ENCODE measurements around the gene ELOVL1.
A peak's percentile ranks its signal among the peaks of the same experiment; 100 is the strongest.
"Not testable (repeated sequence)": the region's sequence is repeated elsewhere in the genome, so short reads cannot be mapped to it uniquely, and the experiment has no call there.

Gene ELOVL1

DNA sequence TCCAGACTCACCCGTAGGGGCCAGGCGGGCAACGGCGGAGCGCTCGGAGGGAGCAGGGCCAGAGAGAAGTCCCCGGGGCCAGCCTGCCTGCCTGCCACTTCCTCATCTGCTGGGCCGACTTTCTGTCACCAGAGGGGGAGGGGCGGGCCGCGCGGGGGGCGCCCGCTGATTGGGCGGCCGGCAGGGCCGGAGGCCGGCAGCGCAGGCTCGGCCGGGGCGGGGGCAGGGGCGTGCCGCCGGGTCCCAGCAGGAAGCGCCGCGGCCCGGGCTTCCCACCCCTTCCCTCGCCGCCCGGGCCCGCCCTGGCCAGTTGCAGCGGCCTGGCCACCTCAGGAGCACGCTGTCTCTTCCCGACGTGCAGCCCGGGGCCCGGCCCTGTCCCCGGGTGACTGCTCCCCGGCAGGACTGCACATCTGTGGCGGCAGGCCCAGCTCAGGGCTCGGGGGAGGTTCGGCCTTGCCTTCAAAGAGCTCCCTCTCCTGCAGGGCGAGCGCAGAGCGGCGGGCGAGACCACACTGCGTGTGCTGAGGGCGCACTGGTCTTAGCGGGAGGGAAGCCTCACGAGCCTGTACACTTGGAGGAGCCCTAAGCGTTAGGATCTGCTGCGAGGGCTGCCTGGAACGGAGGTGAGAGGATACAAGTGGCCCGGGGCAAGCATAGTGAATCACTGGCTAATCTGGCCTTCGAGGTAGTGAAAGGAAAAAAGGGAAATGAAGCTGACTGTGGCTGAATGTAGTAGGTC, at the start of gene ELOVL1:
Gene ELOVL1 (minus strand): TSS at position 108 of the 742 bp plus-strand sequence. CDS start 2,402 bp downstream, outside the sequence.
- Mint-ChIP-seq H3K4me3 (peak within 1 kb of the TSS; percentile 93), H3K9me3 (no peaks in the 10 kb centered on the region), H3K36me3 (ENCODE audit: low read depth) (peaks cover 63% of the 10 kb centered on the region), H3K27ac (peak within 1 kb of the TSS; percentile 94), H3K4me1 (ENCODE audit: low read depth) (peaks cover 39% of the 10 kb centered on the region), H3K27me3 (no peaks in the 10 kb centered on the region)
- peak; percentile 94 for DNase-seq

DNA sequence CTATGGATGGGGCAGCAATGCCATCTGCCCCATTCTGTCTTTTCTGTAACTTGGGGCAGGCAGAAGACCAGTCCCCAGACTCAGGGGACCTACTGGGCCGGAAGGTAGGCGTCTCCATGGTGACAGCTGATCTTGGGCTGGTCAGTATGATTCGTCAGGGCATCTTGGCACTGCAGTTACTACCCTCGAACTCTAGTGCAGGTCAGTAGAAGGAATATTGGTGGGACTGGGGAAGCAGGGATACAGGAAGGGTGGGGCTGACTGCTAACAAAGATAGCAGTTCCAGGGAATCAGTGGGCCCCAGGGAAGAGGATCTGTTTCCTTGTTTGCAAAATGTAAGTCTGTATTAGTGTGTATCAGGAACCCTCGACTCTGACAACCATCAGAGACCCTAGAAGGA, 48.1 kb upstream of the ELOVL1 start:
- peaks cover 44% of the 10 kb centered on the region for H3K36me3 Mint-ChIP-seq (ENCODE audit: low read depth)
- no peak overlapping the region for H3K4me3 Mint-ChIP-seq
- no peaks in the 10 kb centered on the region for H3K9me3 Mint-ChIP-seq
- no peak overlapping the region for H3K27ac Mint-ChIP-seq
- no peaks in the 10 kb centered on the region for H3K27me3 Mint-ChIP-seq
- peaks cover 3% of the 10 kb centered on the region for H3K4me1 Mint-ChIP-seq (ENCODE audit: low read depth)
- no peak for DNase-seq

DNA sequence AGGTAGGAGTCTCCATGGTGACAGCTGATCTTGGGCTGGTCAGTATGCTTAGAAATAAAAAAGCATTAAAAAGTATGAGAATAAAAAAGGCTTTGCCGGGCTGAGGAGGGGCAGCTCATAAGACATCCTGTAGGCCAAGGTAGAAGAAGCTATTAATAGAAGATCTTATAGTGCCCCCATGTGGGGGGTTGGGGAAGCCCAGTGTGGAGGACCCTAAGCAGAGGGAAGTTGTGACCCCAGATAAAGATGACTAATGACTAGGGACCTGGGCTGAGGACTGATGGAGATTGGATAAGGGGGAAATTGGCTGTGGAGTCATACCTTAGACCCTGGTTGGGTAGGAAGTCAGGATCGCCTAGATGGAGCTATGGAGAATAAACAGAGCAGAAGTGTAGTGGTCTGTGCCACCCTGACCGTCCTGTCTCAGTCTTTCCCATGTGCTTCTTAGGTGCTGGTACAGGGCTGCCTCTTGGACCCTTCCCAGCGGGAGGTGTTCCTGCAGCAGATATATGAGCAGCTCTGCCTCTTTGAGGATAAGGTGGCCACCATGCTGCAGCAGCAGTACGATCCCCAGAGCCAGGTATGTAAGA, 46.9 kb upstream of the ELOVL1 start:
- H3K4me1 Mint-ChIP-seq (ENCODE audit: low read depth) = peaks cover 2% of the 10 kb centered on the region
- DNase-seq = peak; percentile 63
- H3K36me3 Mint-ChIP-seq (ENCODE audit: low read depth) = peaks cover 43% of the 10 kb centered on the region
- H3K9me3 Mint-ChIP-seq = no peaks in the 10 kb centered on the region
- no peak overlapping the region for H3K4me3 Mint-ChIP-seq
- H3K27me3 Mint-ChIP-seq = no peaks in the 10 kb centered on the region
- peak overlapping the region; percentile 35 for H3K27ac Mint-ChIP-seq

- not testable (repeated sequence) for H3K27me3 Mint-ChIP-seq; H3K9me3 Mint-ChIP-seq; H3K4me3 Mint-ChIP-seq; H3K27ac Mint-ChIP-seq; H3K4me1 Mint-ChIP-seq (ENCODE audit: low read depth); DNase-seq
- H3K36me3 Mint-ChIP-seq (ENCODE audit: low read depth) = peaks cover 49% of the 10 kb centered on the region
These were observed 45.6 kb upstream of the ELOVL1 start for GRCh38 chr1:43413426-43413825.

DNA sequence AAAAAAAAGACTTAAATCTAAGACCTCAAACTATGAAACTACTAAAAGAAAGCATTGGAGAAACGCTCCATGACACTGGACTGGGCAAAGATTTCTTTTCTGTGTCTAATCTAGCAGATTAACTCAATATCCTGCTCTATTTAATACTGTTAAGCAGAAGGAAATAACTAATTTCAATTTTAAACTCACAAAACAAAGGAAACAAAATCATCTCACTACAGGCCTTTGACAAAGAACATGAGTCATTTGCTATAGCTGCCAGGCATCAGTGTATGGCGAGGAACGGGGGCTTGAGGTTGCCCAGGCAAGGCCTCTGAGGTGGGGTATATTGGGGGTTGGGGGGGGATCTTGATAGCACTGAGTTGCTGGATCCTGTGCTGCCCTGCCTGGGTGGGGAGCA, 42.8 kb upstream of the ELOVL1 start:
- H3K27ac Mint-ChIP-seq = no peak overlapping the region
- no peak overlapping the region for H3K4me3 Mint-ChIP-seq
- peaks cover 72% of the 10 kb centered on the region for H3K36me3 Mint-ChIP-seq (ENCODE audit: low read depth)

GRCh38 chr1:43405876-43406234, 38.0 kb upstream of the ELOVL1 start:
- no peaks in the 10 kb centered on the region for H3K9me3 Mint-ChIP-seq
- no peaks in the 10 kb centered on the region for H3K27me3 Mint-ChIP-seq
- H3K27ac Mint-ChIP-seq = no peak overlapping the region
- peaks cover 5% of the 10 kb centered on the region for H3K4me1 Mint-ChIP-seq (ENCODE audit: low read depth)
- peaks cover 83% of the 10 kb centered on the region for H3K36me3 Mint-ChIP-seq (ENCODE audit: low read depth)
- no peak overlapping the region for H3K4me3 Mint-ChIP-seq
- DNase-seq = no peak

More for the DNA sequence above, 42.8 kb upstream of the ELOVL1 start:
- H3K27me3 Mint-ChIP-seq = no peaks in the 10 kb centered on the region
- no peak for DNase-seq
- no peaks in the 10 kb centered on the region for H3K9me3 Mint-ChIP-seq
- no peaks in the 10 kb centered on the region for H3K4me1 Mint-ChIP-seq (ENCODE audit: low read depth)

DNA sequence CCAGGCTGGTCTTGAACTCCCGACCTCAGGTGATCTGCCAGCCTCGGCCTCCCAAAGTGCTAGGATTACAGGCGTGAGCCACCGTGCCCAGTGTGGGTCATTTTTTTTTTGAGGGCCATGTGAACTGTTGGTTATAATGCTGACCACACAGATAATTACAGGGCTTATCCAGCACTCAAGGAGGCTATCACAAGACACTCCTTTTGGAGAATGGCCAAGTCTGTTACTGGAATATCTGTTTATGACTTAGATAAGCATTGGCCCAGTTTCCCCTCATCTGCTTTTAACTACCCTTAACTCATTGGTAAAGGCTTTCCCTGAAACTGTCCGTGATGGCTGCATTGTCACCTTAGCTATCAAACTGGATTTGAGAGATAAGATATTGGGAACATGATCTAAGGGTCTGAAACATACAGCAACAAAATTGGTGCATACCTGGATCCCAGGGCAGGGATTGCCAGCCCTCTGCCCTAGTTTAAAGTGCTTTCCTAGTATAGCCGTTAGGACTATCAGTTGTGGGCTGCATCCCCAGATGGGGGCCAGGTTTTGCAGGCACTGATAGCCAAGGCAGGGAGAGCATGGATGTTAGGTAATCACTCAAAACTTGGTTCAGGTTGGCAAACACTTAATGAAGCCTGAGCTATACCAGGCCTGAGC, 37.5 kb upstream of the ELOVL1 start:
- DNase-seq = no peak
- Mint-ChIP-seq H3K27me3 (no peaks in the 10 kb centered on the region), H3K27ac (no peak overlapping the region), H3K4me3 (no peak overlapping the region), H3K9me3 (no peaks in the 10 kb centered on the region), H3K4me1 (ENCODE audit: low read depth) (peaks cover 5% of the 10 kb centered on the region), H3K36me3 (ENCODE audit: low read depth) (peaks cover 79% of the 10 kb centered on the region)

GRCh38 chr1:43404353-43404752, 36.5 kb upstream of the ELOVL1 start:
- H3K27me3 Mint-ChIP-seq = no peaks in the 10 kb centered on the region
- no peak for DNase-seq
- H3K36me3 Mint-ChIP-seq (ENCODE audit: low read depth) = peaks cover 73% of the 10 kb centered on the region
- no peak overlapping the region for H3K27ac Mint-ChIP-seq
- H3K4me3 Mint-ChIP-seq = no peak overlapping the region
- peaks cover 5% of the 10 kb centered on the region for H3K4me1 Mint-ChIP-seq (ENCODE audit: low read depth)
- H3K9me3 Mint-ChIP-seq = no peaks in the 10 kb centered on the region

DNA sequence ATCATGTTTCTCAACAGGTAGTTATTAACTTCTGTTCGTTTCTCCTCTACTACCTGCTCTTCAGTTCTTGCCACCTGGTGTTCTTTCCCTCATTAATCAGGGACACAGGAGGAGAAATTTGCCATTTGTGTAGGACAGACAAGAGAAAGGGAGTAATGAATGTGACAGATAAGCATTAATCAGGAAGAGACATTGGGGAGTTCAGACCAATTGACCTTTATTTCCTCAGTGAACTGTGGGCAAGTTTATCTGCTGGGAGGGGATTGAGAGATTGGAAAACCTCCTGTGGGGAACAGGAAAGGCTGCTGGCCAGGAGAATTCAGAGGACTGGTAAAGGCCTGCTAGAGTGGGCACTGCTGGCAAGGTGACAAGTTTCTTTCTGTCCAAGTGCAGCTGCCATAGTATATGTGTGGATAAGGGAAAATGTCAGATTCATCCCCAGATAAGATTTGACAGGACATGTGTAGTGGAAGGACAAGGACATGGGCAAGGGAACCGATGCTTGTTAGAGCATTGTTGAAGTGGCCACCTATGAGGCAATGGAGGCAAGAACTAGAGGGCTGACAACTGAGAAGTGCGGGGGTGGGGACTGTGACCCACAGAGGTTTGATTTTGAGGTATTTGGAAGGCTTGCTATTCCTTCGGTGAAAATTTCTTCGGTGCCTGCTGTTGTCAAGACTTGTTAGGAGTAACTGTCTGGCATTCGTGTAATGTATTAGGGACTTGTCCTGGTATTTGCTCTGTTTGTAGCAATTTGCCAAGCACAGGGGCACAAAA, 34.5 kb upstream of the ELOVL1 start:
- Mint-ChIP-seq H3K27me3 (no peaks in the 10 kb centered on the region), H3K36me3 (ENCODE audit: low read depth) (peaks cover 66% of the 10 kb centered on the region), H3K27ac (peak overlapping the region; percentile 7), H3K4me3 (no peak overlapping the region), H3K9me3 (no peaks in the 10 kb centered on the region), H3K4me1 (ENCODE audit: low read depth) (peaks cover 8% of the 10 kb centered on the region)
- no peak for DNase-seq

DNA sequence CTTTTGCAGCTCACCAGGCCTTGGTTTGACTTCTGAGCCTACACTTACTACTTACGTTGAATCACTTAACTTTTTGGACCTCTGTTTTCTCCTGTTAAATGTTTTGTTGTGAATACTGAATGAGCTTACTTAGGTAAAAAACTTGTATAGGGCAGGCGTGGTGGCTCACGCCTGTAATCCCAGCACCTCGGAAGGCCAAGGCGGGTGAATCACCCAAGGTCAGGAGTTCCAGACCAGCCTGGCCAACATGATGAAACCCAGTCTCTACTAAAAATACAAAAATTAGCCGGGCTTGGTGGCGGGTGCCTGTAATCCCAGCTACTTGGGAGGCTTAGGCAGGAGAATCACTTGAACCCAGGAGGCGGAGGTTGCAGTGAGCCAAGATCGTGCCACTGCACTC, 32.6 kb upstream of the ELOVL1 start:
- H3K27me3 Mint-ChIP-seq, H3K27ac Mint-ChIP-seq, DNase-seq, H3K9me3 Mint-ChIP-seq, H3K4me3 Mint-ChIP-seq: not testable (repeated sequence)
- Mint-ChIP-seq H3K4me1 (ENCODE audit: low read depth) (peaks cover 10% of the 10 kb centered on the region), H3K36me3 (ENCODE audit: low read depth) (peaks cover 65% of the 10 kb centered on the region)

GRCh38 chr1:43398227-43398626, 30.4 kb upstream of the ELOVL1 start:
- no peak for DNase-seq
- H3K27ac Mint-ChIP-seq = no peak overlapping the region
- no peaks in the 10 kb centered on the region for H3K27me3 Mint-ChIP-seq
- H3K4me1 Mint-ChIP-seq (ENCODE audit: low read depth) = peaks cover 13% of the 10 kb centered on the region
- H3K9me3 Mint-ChIP-seq = no peaks in the 10 kb centered on the region
- H3K36me3 Mint-ChIP-seq (ENCODE audit: low read depth) = peaks cover 57% of the 10 kb centered on the region
- no peak overlapping the region for H3K4me3 Mint-ChIP-seq

DNA sequence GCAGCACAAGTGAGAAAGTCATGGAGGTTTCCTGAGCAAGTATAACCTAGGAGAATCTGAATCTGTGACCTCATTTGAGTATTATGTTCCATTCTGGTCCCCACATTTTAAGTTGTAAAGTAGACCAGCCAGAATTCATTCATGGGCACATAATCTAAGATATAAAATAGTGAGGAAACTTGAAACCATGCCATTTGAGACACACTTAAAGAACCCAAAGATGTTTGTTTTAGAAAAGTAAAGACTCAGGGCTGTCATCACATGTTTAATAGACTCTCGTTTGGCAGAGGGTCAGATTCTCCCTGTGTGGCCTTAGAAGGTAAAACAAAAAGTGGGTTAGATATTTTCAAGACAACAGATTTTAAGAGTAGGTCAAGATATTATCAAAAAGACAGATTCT, 28.2 kb upstream of the ELOVL1 start:
- H3K4me1 Mint-ChIP-seq (ENCODE audit: low read depth) = peaks cover 20% of the 10 kb centered on the region
- no peak overlapping the region for H3K27ac Mint-ChIP-seq
- no peak overlapping the region for H3K4me3 Mint-ChIP-seq

GRCh38 chr1:43395523-43395922, 27.7 kb upstream of the ELOVL1 start:
- H3K27me3 Mint-ChIP-seq = no peaks in the 10 kb centered on the region
- H3K27ac Mint-ChIP-seq = no peak overlapping the region
- H3K4me3 Mint-ChIP-seq = no peak overlapping the region
- H3K4me1 Mint-ChIP-seq (ENCODE audit: low read depth) = peaks cover 26% of the 10 kb centered on the region
- no peaks in the 10 kb centered on the region for H3K9me3 Mint-ChIP-seq
- peaks cover 45% of the 10 kb centered on the region for H3K36me3 Mint-ChIP-seq (ENCODE audit: low read depth)
- DNase-seq = no peak

More for the DNA sequence above, 28.2 kb upstream of the ELOVL1 start:
- Mint-ChIP-seq H3K27me3 (no peaks in the 10 kb centered on the region), H3K36me3 (ENCODE audit: low read depth) (peaks cover 45% of the 10 kb centered on the region), H3K9me3 (no peaks in the 10 kb centered on the region)
- no peak for DNase-seq

DNA sequence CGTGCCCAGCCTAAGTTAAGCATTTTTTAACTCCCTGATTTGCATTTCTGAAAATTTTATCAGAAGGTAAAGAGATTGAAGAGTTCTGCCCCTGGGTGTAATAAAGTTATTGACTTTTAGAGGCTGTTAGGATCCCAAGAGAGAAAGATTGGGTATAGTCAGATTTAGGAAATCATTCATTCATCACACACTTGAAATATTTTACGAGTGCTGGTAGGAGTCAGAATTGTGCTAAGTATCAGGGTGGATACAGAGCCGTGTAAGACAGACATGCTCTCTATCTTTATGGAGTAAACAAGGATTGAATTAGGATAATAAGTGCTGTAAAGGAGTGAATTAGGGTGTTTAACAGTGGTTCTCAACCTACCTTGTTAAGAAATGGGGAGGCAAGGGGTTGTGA, 24.9 kb upstream of the ELOVL1 start:
- no peaks in the 10 kb centered on the region for H3K27me3 Mint-ChIP-seq
- H3K9me3 Mint-ChIP-seq = no peaks in the 10 kb centered on the region
- DNase-seq = no peak
- H3K4me1 Mint-ChIP-seq (ENCODE audit: low read depth) = peaks cover 46% of the 10 kb centered on the region
- no peak overlapping the region for H3K4me3 Mint-ChIP-seq
- peak overlapping the region; percentile 2 for H3K27ac Mint-ChIP-seq
- peaks cover 47% of the 10 kb centered on the region for H3K36me3 Mint-ChIP-seq (ENCODE audit: low read depth)

Measured in activated T-cell treated with anti-CD3 and anti-CD28 coated beads, Interleukin-2, amount 50 U/mL, for 24 hours (primary cell).